ENCODE data around the gene SMIM24. TPM values are rescaled to one million over a fixed set of nuclear protein-coding genes. Genes with fewer than 3 reads are reported as not detected.
"Not testable (repeated sequence)": the region's sequence is repeated elsewhere in the genome, so short reads cannot be mapped to it uniquely, and the experiment has no call there.

The SMIM24 gene
- not detected in 2 replicates for total RNA-seq (2014; rRNA removed; shearing (Covaris generic))

- DNase-seq (ENCODE audit: low read depth) = no peak
Measured at GRCh38 chr19:3480383-3481091, at the start of gene SMIM24. Gene SMIM24 (minus strand): TSS chr19:3480525. CDS start chr19:3480463, 62 bp downstream.

DNA sequence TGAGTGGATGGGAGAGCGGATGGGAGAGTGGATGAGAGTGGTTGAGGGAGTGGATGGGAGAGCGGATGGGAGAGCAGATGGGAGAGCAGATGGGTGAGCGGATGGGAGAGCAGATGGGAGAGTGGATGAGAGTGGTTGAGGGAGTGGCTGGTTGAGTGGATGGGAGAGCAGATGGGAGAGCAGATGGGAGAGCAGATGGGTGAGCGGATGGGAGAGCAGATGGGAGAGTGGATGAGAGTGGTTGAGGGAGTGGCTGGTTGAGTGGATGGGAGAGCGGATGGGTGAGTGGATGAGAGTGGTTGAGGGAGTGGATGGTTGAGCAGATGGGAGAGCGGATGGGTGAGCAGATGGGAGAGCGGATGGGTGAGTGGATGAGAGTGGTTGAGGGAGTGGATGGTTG lies 49.0 kb upstream of the SMIM24 start:
- not testable (repeated sequence) for DNase-seq (ENCODE audit: low read depth)

DNA sequence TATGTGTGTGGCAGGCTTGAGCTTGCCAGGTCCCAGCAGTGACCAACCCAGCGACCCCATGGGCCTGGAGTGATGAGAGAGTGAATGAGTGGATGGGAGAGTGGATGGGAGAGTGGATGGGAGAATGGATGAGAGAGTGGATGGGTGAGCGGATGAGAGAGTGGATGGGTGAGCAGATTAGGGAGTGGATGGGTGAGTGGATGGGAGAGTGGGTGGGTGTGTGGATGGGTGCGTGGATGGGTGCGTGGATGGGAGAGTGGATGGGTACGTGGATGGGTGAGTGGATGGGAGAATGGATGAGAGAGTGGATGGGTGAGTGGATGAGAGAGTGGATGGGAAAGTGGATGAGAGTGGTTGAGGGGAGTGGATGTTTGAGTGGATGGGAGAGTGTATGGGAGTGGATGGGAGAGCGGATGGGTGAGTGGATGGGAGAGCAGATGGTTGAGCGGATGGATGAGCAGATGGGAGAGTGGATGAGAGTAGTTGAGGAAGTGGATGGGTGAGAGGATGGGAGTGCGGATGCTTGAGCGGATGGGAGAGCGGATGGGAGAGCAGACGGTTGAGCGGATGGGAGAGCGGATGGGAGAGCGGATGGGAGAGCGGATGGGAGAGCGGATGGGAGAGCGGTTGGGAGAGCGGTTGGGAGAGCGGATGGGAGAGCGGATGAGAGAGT lies 48.4 kb upstream of the SMIM24 start:
- DNase-seq (ENCODE audit: low read depth) = no peak

DNA sequence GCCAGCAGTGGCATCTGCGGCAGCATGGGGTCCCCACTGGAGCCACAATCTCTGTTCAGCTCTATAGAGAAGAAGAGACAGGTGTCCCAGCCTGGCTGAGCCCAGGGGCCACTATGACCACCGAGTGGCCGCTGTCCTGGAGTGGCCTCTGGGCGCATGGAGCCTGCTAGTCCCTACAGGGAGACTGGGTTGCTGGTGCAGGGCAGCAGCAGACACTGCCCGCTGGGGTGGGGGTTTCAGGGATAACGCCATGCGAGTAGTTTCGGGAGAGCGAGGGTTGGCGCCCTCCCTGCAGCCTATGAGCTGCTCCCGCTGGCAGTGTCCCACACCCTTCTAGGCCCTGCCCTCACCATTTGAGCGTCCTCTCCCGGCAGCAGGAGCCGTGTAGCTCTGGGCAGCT lies 47.8 kb upstream of the SMIM24 start:
- DNase-seq (ENCODE audit: low read depth) = no peak

- no peak for DNase-seq (ENCODE audit: low read depth)
Measured at GRCh38 chr19:3527238-3527910, 47.0 kb upstream of the SMIM24 start.

DNA sequence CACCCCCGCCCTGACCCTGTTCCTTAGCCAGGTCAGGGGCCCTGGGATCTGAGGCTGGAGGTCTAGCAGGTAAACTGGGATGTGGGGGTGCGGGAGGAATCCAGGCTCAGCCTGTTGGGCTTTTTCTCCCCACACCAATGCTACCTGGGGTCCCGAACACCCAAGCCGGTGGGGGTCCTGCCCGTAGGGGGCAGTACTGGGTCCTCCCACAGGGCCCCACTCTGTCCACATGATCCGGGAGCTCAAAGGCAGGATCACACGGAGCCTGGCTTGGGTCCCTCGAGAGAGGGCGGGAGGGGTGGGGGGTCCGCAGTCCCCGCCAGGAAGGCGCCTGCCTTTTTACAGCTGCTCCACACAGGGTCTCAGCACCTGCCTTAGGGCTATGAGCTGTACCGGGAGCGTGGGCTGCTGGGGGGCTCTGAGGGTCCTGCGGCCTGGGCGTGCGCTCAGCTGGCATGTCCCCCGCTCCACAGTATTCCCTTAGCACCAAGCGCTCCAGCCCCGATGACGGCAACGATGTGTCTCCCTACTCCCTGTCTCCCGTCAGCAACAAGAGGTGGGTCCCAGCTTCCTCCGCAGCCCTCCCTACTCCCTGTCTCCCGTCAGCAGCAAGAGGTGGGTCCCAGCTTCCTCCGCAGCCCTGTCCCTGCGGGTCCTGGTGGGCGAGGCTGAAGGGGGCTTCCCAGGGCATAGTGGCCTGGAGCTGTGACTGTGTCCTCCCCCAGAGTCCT lies 46.3 kb upstream of the SMIM24 start:
- no peak for DNase-seq (ENCODE audit: low read depth)

DNA sequence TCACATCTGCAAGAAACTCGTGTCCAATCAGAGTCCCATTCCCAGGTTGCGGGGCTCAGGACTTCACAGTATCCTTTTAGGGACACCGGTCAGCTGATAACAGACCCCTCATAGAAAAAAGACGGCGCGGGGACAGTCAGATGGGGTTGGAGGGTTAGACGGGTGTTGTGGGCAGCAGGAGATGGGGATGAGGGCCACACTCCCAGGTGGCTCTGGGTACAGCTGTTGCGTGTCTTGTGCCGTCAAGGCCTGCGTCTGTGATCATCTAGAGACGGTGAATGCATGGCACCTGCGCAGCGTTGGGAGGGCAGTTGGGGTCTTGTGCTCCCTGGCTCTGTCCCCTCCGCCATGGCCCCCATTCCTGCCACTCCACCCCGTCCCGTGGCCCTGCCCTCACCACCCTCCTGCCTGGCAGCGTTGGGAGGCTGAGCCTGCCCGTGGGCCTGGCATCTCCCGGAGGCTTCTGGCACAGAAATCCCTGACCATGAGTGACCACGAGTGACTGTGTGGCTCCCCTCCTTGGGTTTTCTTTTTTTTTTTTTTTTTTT lies 44.7 kb upstream of the SMIM24 start:
- DNase-seq (ENCODE audit: low read depth) = no peak

DNA sequence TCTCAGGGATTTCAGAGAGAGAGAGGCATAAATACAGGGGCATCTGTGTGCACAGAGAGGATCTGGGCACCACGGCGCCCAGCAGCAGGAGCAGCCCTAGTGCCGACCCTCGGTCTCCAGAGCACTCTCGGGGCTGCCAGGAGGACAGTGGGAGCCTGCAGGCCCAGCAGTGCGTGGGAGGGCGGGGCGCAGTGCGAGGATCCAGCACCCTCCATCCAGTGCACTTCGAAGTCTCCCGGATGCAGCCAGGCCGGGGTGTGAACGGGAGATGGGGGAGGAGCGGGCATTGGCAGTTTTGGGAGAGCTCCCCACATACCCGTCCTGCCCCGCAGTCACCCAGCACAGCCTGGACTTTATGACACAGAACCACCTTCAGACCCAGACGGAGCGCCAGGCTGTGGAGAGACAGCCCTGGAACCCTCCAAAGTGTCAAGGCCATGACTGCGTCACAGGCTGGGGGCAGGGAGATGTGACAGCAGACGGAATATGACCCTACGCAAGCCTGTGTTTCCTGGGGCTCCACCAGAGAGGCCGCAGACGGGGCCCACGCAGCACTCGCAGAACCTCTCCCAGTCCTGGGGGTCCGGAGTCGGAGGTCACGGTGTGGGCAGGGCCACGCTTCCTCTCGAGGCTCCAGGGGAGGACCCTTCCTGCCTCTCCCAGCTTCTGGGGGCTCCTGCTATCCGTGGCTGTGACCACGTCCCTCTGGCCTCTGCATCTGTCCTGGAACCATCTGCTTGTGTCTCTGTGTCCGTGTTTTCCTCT lies 43.9 kb upstream of the SMIM24 start:
- no peak for DNase-seq (ENCODE audit: low read depth)

GRCh38 chr19:3523361-3524077 lies 43.2 kb upstream of the SMIM24 start:
- no peak for DNase-seq (ENCODE audit: low read depth)

DNA sequence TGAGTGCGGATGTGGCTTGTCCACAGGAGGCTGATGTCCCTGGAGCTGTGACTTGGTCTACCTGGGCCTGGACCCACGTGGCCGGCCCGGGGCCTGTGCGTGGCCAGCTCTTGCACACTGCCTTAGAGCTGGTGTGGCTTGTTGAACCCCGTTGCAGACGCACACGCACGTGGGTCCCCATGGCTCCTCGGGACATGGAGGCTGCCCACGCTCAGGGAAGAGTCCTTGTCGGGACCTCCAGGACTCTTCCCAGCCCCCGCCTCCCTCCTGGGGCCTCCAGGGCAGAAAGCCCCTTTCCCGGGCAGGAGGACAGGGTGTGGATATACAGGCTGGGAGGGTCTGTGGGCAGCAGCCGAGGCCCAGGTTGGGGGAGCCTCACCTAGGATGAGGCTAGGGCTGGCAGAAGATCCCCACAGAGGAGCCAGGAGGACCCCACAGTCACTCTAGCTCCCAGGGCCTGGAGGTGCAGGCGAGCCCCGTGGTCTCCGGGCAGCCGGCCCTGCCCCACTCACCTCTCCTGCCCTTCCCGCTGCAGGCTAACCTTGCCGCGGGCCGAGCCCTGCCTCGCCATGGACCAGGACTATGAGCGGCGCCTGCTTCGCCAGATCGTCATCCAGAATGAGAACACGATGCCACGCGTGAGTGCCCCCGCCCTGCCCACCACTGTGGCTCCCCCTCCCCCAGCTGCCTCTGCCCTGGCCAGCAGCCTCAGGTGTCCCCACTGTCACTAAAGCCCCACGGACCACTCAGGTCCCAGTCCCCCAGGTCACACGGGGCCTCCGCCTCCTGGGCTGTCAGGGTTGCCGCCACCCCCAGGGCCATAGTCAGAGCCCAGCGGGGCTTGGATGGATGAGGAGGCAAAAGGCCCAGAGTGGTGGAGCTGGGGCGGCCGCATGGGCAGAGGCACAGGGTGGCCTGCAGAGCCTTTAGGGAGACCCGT lies 42.4 kb upstream of the SMIM24 start:
- DNase-seq (ENCODE audit: low read depth) = no peak

DNA sequence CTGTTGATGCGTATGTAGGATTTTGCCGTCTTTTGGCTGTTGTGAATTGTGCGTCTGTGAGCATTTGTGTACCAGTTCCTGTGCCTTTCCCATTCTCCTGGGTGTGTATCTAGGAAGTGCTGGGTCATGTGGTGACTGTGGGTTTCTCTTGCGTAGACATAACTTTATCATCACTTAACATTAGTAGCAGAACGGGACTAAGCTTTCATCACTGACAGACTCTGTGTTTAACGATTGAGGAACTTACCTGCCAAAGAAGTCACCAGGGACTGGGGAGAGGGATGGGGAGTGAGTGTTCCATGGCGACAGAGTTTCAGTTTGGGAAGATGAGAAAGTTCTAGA lies 40.8 kb upstream of the SMIM24 start:
- DNase-seq (ENCODE audit: low read depth) = no peak

GRCh38 chr19:3520166-3521103 lies 40.1 kb upstream of the SMIM24 start:
- DNase-seq (ENCODE audit: low read depth) = no peak

DNA sequence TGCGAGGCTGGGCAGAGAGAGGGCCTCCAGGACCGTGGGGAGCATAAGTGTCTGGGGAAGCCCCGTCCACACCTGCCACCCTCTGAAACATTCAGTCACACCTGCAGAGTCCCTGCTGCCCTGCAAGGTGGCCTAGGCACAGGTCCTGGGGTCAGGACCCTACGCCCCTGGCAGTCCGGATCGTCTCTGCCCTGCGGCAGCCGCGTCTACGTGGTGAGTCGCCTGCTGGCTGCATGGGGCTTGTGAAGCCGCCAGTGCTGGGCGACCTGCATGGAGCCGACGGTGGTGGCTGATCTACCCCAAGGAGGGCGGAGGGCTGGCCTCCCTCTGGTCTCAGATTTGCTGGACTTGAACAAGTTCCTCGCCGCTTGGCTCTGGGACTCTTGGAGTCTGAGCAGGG lies 38.8 kb upstream of the SMIM24 start:
- DNase-seq (ENCODE audit: low read depth) = no peak

- DNase-seq (ENCODE audit: low read depth) = no peak
Measured at GRCh38 chr19:3518659-3519058, 38.3 kb upstream of the SMIM24 start.

DNA sequence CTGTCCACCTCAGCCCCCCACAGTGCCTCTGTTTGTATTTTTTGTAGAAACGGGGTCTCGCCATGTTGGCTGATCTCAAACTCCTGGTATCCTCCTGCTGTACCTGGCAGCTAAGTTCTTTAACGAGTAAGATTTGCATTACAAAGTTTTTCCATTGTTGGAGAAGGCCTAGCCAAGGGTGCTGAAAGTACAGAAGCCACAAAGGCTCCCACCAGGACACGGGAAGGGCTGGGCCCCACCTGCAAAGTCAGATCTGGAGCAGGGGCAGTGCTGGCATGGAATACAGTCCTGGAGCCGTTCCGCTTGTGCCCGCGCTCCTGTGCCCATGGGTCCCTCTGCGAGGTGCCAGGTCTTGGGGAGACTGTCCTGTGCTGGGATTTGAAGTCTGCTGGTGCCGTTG lies 37.9 kb upstream of the SMIM24 start:
- no peak for DNase-seq (ENCODE audit: low read depth)

GRCh38 chr19:3517638-3518037 lies 37.3 kb upstream of the SMIM24 start:
- DNase-seq (ENCODE audit: low read depth) = no peak

- peak; percentile 52 for DNase-seq (ENCODE audit: low read depth)
Measured at GRCh38 chr19:3516675-3517207, 36.4 kb upstream of the SMIM24 start.

DNA sequence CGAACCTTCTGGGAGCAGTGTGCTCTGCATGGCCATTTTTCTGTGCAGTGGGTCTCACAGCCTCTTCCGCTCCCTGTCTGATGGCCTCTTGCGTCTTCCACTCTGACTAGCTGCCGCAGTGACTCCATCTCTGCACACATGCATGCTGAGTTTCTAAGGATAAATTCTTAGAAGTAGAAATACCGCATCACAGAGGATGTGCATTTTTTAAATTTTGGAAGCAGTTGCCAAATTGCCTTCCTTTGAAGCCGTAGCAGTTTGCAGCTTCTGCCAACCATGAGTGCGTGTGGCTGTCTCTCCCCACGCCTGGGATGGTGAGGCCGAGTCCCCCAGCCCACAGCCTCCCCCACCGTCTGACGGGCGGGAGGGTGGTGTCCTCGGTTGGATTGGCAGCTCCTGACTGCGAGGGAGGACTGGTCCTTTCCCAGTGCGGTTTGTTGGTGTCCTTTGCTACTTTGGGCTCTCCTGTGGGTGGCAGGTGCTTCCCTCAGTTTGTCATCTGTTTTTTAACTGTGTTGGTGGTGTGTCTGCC lies 35.6 kb upstream of the SMIM24 start:
- DNase-seq (ENCODE audit: low read depth) = no peak
